HL-60 (cell line): ENCODE data around the gene PFKFB1.

Source experiments
- DNase-seq, 2 experiments: peaks; one replicate each; pipeline ENCODE4 v3.0.0-alpha.2; 2010 to 2020; ENCODE audit warnings: low read depth in 1 of 2, low spot score in 1 of 2
- H3K27ac ChIP-seq: fragments of 250-450 bp; sonication (Bioruptor Pico); replicated peaks from 2 replicates; pipeline ENCODE4 v1.5.1; 2020; ENCODE audit warnings: mild to moderate bottlenecking, moderate library complexity
- H3K27me3 ChIP-seq: fragments of 250-450 bp; sonication (Bioruptor Pico); 2 replicates; pipeline ENCODE4 v1.5.1; 2021; ENCODE audit warnings: mild to moderate bottlenecking, moderate library complexity; ENCODE audit not compliant: insufficient read depth, poor library complexity, severe bottlenecking
- H3K4me3 ChIP-seq: replicated peaks from 2 replicates; pipeline ENCODE4 v1.5.1; 2011; ENCODE audit warnings: mild to moderate bottlenecking, control low read depth, low read length; ENCODE audit not compliant: insufficient read depth
- CTCF ChIP-seq: IDR thresholded peaks from one replicate; pipeline ENCODE4 v1.5.1; 2011; ENCODE audit warnings: low read length, control low read depth, inconsistent platforms; ENCODE audit not compliant: insufficient read depth
- GABPA ChIP-seq: IDR thresholded peaks from 2 replicates; pipeline ENCODE4 v1.6.1; 2012; ENCODE audit warnings: low read depth
- POLR2AphosphoS5 ChIP-seq: IDR thresholded peaks from 2 replicates; pipeline ENCODE4 v1.6.1; 2012; ENCODE audit warnings: low read depth
- REST ChIP-seq: IDR thresholded peaks from 2 replicates; pipeline ENCODE4 v1.6.1; 2012; ENCODE audit warnings: low read depth; ENCODE audit not compliant: insufficient replicate concordance
- SPI1 ChIP-seq: IDR thresholded peaks from 2 replicates; pipeline ENCODE4 v1.6.1; 2012; ENCODE audit warnings: low read depth, mild to moderate bottlenecking, borderline replicate concordance

The PFKFB1 gene

DNA sequence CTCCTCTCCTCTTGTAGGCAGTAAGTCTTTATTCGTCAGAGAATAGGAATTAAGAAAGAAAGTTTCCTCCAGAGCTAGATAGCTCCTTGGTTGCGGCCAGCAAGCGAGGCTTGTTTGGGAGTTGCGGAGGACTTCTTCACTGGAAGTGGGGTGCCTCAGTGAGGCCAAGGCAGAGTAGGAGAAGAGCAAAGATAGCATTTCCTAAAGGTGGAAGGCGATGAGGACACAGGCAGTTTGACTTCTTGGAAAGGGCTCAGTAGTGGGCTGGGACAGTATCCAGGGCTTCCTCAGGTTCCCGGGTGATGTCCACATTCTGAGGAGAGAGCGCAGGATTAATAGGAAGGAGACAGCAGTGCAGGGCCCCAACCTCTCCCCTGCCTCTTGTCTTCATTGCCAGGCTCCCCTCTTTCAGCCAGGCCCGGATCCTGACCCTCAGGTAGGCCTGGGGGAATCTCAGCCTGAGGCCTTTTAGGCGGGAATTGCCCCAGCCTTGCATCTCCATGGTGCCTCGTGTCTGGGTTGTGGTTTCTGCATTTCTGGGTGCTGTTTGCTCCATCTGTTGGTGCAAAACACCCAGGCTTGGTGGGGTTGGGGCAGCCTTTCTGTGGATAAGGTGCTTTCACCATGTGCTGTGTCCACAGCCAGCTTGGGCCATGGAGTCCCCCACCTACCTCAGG, 60.7 kb downstream of the PFKFB1 start:
- TF ChIP-seq REST: no peak
- TF ChIP-seq GABPA: no peak
- TF ChIP-seq POLR2AphosphoS5: no peak
- no peak for TF ChIP-seq SPI1
- no peak for TF ChIP-seq CTCF
- H3K27ac ChIP-seq: no peak overlapping the region
- no peaks in the 10 kb centered on the region for H3K27me3 ChIP-seq
- no peak overlapping the region for H3K4me3 ChIP-seq
- DNase-seq: no peak

DNA sequence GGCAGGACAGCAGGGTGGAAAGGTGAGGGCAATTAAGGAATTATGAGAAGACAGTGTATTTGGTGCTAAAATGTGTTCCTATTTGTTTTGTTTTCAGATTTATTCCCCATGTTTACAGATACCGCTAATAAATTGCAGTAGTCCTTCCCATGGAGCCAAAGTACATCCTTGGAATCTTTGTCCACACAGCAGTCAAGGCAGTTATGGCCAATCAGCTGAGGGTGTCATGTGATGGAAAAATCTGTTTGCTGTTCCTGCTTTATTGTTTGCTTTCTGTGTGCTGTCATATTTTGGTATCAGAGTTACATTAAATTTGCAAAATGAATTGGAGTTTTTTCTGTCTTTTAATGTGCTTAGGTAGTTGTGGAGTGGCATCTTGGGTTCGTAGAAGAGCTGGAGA, 62.9 kb downstream of the PFKFB1 start:
- DNase-seq: no peak
- Histone ChIP-seq H3K4me3 (no peak overlapping the region), H3K27ac (no peak overlapping the region), H3K27me3 (no peaks in the 10 kb centered on the region)
- TF ChIP-seq GABPA: no peak
- TF ChIP-seq POLR2AphosphoS5: no peak
- no peak for TF ChIP-seq SPI1
- TF ChIP-seq CTCF: no peak
- no peak for TF ChIP-seq REST

DNA sequence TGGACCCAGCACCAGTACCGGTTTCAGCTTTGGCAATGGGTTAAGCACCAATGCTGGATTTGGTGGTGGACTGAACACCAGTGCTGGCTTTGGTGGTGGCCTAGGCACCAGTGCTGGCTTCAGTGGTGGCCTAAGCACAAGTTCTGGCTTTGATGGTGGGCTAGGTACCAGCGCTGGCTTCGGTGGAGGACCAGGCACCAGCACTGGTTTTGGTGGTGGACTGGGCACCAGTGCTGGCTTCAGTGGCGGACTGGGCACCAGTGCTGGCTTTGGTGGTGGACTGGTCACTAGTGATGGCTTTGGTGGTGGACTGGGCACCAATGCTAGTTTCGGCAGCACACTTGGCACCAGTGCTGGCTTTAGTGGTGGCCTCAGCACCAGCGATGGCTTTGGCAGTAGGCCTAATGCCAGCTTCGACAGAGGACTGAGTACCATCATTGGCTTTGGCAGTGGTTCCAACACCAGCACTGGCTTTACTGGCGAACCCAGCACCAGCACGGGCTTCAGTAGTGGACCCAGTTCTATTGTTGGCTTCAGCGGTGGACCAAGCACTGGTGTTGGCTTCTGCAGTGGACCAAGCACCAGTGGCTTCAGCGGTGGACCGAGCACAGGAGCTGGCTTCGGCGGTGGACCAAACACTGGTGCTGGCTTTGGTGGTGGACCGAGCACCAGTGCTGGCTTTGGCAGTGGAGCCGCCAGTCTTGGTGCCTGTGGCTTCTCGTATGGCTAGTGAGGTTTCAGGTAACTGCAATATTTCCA, 63.5 kb downstream of the PFKFB1 start:
- Histone ChIP-seq H3K4me3 (no peak overlapping the region), H3K27me3 (no peaks in the 10 kb centered on the region), H3K27ac (no peak overlapping the region)
- no peak for TF ChIP-seq CTCF
- TF ChIP-seq GABPA: no peak
- TF ChIP-seq SPI1: no peak
- TF ChIP-seq REST: no peak
- no peak for TF ChIP-seq POLR2AphosphoS5
- no peak for DNase-seq
